GM12878 (cell line): ENCODE data around the gene SLC6A17. TPM values are rescaled to one million over a fixed set of nuclear protein-coding genes. Genes with fewer than 3 reads are reported as not detected.

ENCODE experiments used
- ATAC-seq: fragments of 200-7000 bp; cut with Tn5 transposase; 3 replicates; pipeline ENCODE4 v1.9.1; 2020; ENCODE audit warnings: mild to moderate bottlenecking, moderate library complexity
- BruUV-seq: library from RNA; stranded (reverse); fragments of 400-500 nt; replicated peaks from 2 replicates; lab custom pipeline; 2021; lab: Mats Ljungman, UMichigan
- CTCF ChIA-PET: fragments of 300-600 bp; sonication (Branson Sonifier 250); formaldehyde crosslinking; extraction: SDS; loops from one replicate; lab custom pipeline; 2021; ENCODE audit warnings: inconsistent platforms; lab: Yijun Ruan, JAX
- POLR2A ChIA-PET: fragments of 350-600 bp; formaldehyde crosslinking; extraction: SDS; loops from one replicate; lab custom pipeline; 2021; ENCODE audit warnings: inconsistent platforms; lab: Charles Lee
- RAD21 ChIA-PET: fragments of 300-600 bp; sonication (Branson Sonifier 250); formaldehyde crosslinking; loops from one replicate; lab custom pipeline; 2023; ENCODE audit warnings: antibody characterized with exemption; ENCODE audit not compliant: unreplicated experiment; lab: Charles Lee
- SMC1A ChIA-PET: fragments of 300-600 bp; sonication (Branson Sonifier 250); formaldehyde crosslinking; loops from one replicate; lab custom pipeline; 2023; ENCODE audit not compliant: unreplicated experiment, uncharacterized antibody; lab: Charles Lee
- DNase-seq: peaks from one replicate; pipeline ENCODE4 v3.0.0-alpha.2; 2011; ENCODE audit warnings: low read depth, low spot score
- FAIRE-seq: peaks from 3 replicates; lab custom pipeline; 2011; peaks lifted over from hg19 to GRCh38; lab: Jason Lieb, UNC
- H2AFZ ChIP-seq: 2 replicates; pipeline ENCODE4 v1.6.0; 2011; ENCODE audit warnings: low read depth, low read length, control low read depth; ENCODE audit not compliant: control insufficient read depth
- H3K27ac ChIP-seq: 2 replicates; pipeline ENCODE4 v1.5.1; 2011; ENCODE audit warnings: control low read depth; ENCODE audit not compliant: control insufficient read depth, insufficient read depth
- H3K27me3 ChIP-seq, 2 experiments: replicated peaks in 1 of 2; 2 replicates each; pipeline versions ENCODE4 v1.6.0 to v1.6.1; 2011; ENCODE audit warnings: low read length in 1 of 2; ENCODE audit not compliant: control insufficient read depth in 2 of 2, insufficient read depth in 2 of 2
- H3K36me3 ChIP-seq, 2 experiments: 2 replicates each; pipeline ENCODE4 v1.5.1; 2011; ENCODE audit warnings: low read length in 1 of 2; ENCODE audit not compliant: control insufficient read depth in 2 of 2, insufficient read depth in 2 of 2
- H3K4me1 ChIP-seq: 2 replicates; pipeline ENCODE4 v1.6.1; 2011; ENCODE audit warnings: mild to moderate bottlenecking, low read length, moderate library complexity, mixed read lengths; ENCODE audit not compliant: control insufficient read depth, insufficient read depth
- H3K4me2 ChIP-seq: 2 replicates; pipeline ENCODE4 v1.6.0; 2011; ENCODE audit warnings: control low read depth; ENCODE audit not compliant: control insufficient read depth, insufficient read depth
- H3K4me3 ChIP-seq: fragments of 200-600 bp; sonication (generic); 2 replicates; pipeline ENCODE4 v1.5.1; 2016
- H3K79me2 ChIP-seq: 2 replicates; pipeline ENCODE4 v1.6.0; 2011; ENCODE audit warnings: low read length; ENCODE audit not compliant: control insufficient read depth, insufficient read depth
- H3K9ac ChIP-seq: 2 replicates; pipeline ENCODE4 v1.8.0; 2011; ENCODE audit warnings: low read length, control low read depth, mixed read lengths; ENCODE audit not compliant: control insufficient read depth, insufficient read depth
- H3K9me3 ChIP-seq: replicated peaks from 3 replicates; pipeline ENCODE4 v1.5.1; 2011; ENCODE audit warnings: mild to moderate bottlenecking, low read length; ENCODE audit not compliant: control insufficient read depth, insufficient read depth
- H4K20me1 ChIP-seq: 2 replicates; pipeline ENCODE4 v1.6.0; 2011; ENCODE audit not compliant: control insufficient read depth, insufficient read depth
- BCLAF1 ChIP-seq: fragments of 450-650 bp; IDR thresholded peaks from 2 replicates; pipeline ENCODE4 v1.6.1; 2017; ENCODE audit warnings: antibody characterized with exemption, mild to moderate bottlenecking, moderate library complexity
- E2F4 ChIP-seq: IDR thresholded peaks from 2 replicates; pipeline ENCODE4 v1.6.1; 2012; ENCODE audit warnings: low read depth, low read length, improper control_type of control experiment
- HCFC1 ChIP-seq: fragments of 150-350 bp; IDR thresholded peaks from 2 replicates; pipeline ENCODE4 v1.6.1; 2014; ENCODE audit warnings: low read length
- KLF5 ChIP-seq: fragments of 450-650 bp; IDR thresholded peaks from 2 replicates; pipeline ENCODE4 v1.6.1; 2014; ENCODE audit warnings: mild to moderate bottlenecking; ENCODE audit not compliant: partially characterized antibody
- RBBP5 ChIP-seq: fragments of 200-600 bp; sonication (generic); conservative IDR thresholded peaks from 2 replicates; pipeline ENCODE4 v1.6.1; 2016
- SREBF1 ChIP-seq: IDR thresholded peaks from 2 replicates; pipeline ENCODE4 v1.6.1; 2012; ENCODE audit warnings: mild to moderate bottlenecking, low read length
- SUZ12 ChIP-seq: fragments of 200-600 bp; sonication (generic); IDR thresholded peaks from one replicate; pipeline ENCODE4 v1.6.1; 2018; ENCODE audit warnings: antibody characterized with exemption, mild to moderate bottlenecking; ENCODE audit not compliant: unreplicated experiment
- TCF7 ChIP-seq: IDR thresholded peaks from 2 replicates; pipeline ENCODE4 v1.6.1; 2014; ENCODE audit warnings: antibody characterized with exemption, borderline replicate concordance
- WGBS: methylation state at CpG from one replicate; pipeline ENCODE4 v1.1.6; 2016; ENCODE audit warnings: low lambda C conversion rate; ENCODE audit not compliant: insufficient replicate concordance, insufficient coverage; ENCODE audit errors: missing lambda C conversion rate; 5-methylcytosine and 5-hydroxymethylcytosine counted together
- in situ Hi-C: fragments of 300-500 bp; cut with MboI; formaldehyde crosslinking; loops from 9 replicates; pipeline ENCODE4 v1.14.3; 2018; ENCODE audit warnings: mixed read lengths
- intact Hi-C: fragments of 100-400 bp; cut with micrococcal nuclease; formaldehyde crosslinking; loops from one replicate; pipeline ENCODE4 v1.14.2; 2022; ENCODE audit not compliant: unreplicated experiment
- polyA plus RNA-seq, 11 experiments: library from polyadenylated mRNA; depleted of rRNA in 4 of 11; unstranded in 6 of 11; stranded (reverse) in 5 of 11; fragments of >200 nt; fragmentation: Nextera tagmentation in 4 of 11; fragmentation: Illumina TruSeq in 1 of 11; extraction: Ambion mirVana in 4 of 11; extraction: Trizol in 1 of 11; gene quantifications; 1 replicate in 1 of 11; 2 replicates in 10 of 11; pipeline versions ENCODE4 v1.2.1 to v1.2.3, GENCODE V29; 2011 to 2016; ENCODE audit warnings: inconsistent platforms in 2 of 11, missing spikeins in 2 of 11, low read depth in 1 of 11
- total RNA-seq, 4 experiments: library from RNA; depleted of rRNA in 3 of 4; stranded (reverse); fragments of >200 nt in 3 of 4; fragmentation: Illumina TruSeq in 1 of 4; extraction: Trizol in 1 of 4; gene quantifications; 2 replicates each; pipeline versions ENCODE4 v1.2.1 to v1.2.3, GENCODE V29; 2013 to 2021

The SLC6A17 gene
- total and polyA plus RNA-seq, 10 of the 15 experiments (the other 5 are each of a cell fraction or from before 2014, with no cell fraction given) = not detected

- 54% methylated on average over 4 of the region's 5 CpGs for WGBS
- ATAC-seq = no peak
- H3K4me2 ChIP-seq = no peak overlapping the region
- ChIA-PET CTCF (interaction anchor here (1.0 kb wide), 1 partner anchor 92 kb away, joined by 3 read pairs; no protein-coding TSS in a partner anchor), RAD21 (interaction anchor here (1.7 kb wide), 1 partner anchor 13 kb away, joined by 5 read pairs; no protein-coding TSS in a partner anchor), SMC1A (interaction anchor here (0.9 to 1.3 kb wide), 2 partner anchors 25 to 44 kb away, joined by 3 to 4 read pairs; no protein-coding TSS in a partner anchor), POLR2A (no interaction called here)
- no TSS peak for BruUV-seq
- H3K27ac ChIP-seq = no peak overlapping the region
- intact Hi-C loops = no loop called here
- H3K4me1 ChIP-seq = no peaks in the 10 kb centered on the region; the same call in 1 of the 2 replicates
- H4K20me1 ChIP-seq = no peaks in the 10 kb centered on the region
- H3K36me3 ChIP-seq = no peaks in the 10 kb centered on the region
- TF ChIP-seq SREBF1 (no peak), E2F4 (no peak), RBBP5 (no peak), HCFC1 (no peak), SUZ12 (no peak), KLF5 (no peak), BCLAF1 (no peak), TCF7 (no peak)
- H3K4me3 ChIP-seq = no peak overlapping the region
- no peak overlapping the region for H2AFZ ChIP-seq
- in situ Hi-C loops = no loop called here
- no peaks in the 10 kb centered on the region; a peak in 1 of 4 replicates for H3K27me3 ChIP-seq
- H3K9me3 ChIP-seq = no peaks in the 10 kb centered on the region
- H3K79me2 ChIP-seq = no peaks in the 10 kb centered on the region
- no peak overlapping the region for H3K9ac ChIP-seq
- no peak for DNase-seq
- no peak for FAIRE-seq
These were observed 70.0 kb downstream of the SLC6A17 start for GRCh38 chr1:110220324-110220723.
